HG03280 (cell line): ENCODE data around the gene TFEB.
A peak's percentile ranks its signal among the peaks of the same experiment; 100 is the strongest.

Source experiments
- ATAC-seq: cut with Tn5 transposase; IDR thresholded peaks from one replicate; pipeline ENCODE4 v1.9.1; 2021; ENCODE audit warnings: mild to moderate bottlenecking, moderate library complexity; ENCODE audit not compliant: unreplicated experiment

Gene TFEB

GRCh38 chr6:41739041-41739440 is 3.6 kb upstream of the TFEB start:
- no peak for ATAC-seq

GRCh38 chr6:41737591-41738130 is 2.3 kb upstream of the TFEB start:
- ATAC-seq: no peak

- no peak for ATAC-seq
Observed at GRCh38 chr6:41736800-41737555, 1.6 kb upstream of the TFEB start.

- no peak for ATAC-seq
Observed at GRCh38 chr6:41736186-41736733, 852 bp upstream of the TFEB start.

DNA sequence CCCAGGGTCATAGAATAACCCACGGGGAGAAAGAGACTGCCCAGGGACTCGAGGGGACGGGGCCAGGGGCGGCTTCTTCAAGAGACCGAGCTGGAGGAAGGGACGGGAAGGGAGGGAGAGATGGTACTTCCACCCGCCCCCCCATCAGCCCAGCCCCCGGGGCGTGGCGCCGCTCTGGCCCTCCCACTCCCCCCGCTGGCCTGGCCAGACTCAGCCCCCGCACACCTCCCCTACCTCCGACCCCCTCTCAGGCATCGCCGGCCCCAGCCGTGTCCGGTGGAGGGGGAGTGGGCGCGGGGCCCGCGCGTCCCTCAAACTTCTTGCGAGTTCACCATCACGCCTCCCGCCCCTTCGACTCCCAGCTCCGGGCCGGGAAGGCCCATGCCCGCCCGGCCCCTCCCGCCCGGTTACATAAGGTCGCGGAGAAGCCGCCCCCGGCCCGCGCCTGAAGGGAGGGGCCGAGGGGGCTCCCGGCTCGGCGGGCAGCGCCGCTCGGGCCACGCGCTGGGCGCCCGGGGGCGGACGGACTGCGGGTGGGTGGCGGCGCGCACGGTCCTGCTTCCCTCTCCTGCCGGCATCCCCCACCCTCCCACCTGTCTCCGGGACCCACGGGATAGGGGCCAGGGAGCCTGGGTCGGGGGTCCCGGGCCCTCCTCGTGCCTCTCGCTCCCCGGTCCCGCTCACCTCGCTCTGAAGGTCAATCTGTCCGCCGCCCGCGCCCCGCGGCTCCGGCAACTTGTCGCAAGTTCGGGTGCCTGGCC is 562 bp downstream of the TFEB start:
- peak; percentile 13 for ATAC-seq

GRCh38 chr6:41733707-41734665 is 1.4 kb downstream of the TFEB start:
- peak; percentile 50 for ATAC-seq

- ATAC-seq: no peak
Observed at GRCh38 chr6:41733360-41733706, 2.1 kb downstream of the TFEB start.

- ATAC-seq: peak; percentile 34
Observed at GRCh38 chr6:41732591-41733359, 2.6 kb downstream of the TFEB start.

- no peak for ATAC-seq
Observed at GRCh38 chr6:41732149-41732548, 3.3 kb downstream of the TFEB start.

- no peak for ATAC-seq
Observed at GRCh38 chr6:41731561-41732086, 3.8 kb downstream of the TFEB start.

GRCh38 chr6:41730531-41731436 is 4.6 kb downstream of the TFEB start:
- no peak for ATAC-seq

DNA sequence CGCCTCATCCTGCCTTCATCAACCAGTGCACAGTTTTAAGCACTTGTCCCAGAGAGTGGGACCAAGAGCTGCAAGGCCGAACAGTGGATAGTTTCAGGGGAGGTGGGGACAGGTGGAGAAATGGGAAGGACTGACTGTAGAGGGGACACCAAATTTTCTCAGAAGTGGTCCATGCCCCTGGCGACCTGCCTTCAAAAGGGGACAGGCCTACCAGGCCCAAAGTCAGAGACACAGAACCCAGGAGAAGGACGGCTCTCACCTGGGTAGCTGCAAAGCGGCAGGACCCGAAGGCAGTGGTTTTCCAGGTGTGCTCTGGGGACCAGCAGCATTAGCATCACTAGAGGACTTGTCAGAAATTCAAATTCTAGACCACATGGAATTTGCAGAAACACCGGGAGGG is 5.8 kb downstream of the TFEB start:
- no peak for ATAC-seq

DNA sequence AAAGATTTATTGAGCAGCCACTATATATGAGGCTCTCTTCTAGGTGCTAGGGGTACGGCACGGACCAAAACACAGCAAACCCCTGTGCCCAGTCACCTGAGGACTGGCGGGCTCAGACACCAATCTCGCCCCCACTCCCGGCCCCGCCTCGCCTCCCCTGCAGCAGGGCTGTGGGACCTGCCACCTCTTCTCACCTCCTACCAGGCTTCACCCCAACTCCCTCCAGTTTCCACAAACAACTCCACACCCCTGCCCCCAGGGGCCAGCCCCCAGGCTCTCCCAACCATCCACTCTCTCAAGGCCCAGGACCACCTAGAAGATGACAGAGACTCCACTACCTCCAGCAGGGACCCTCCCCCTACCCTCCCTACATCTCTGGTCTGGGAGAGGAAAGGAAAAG is 6.5 kb downstream of the TFEB start:
- ATAC-seq: no peak

DNA sequence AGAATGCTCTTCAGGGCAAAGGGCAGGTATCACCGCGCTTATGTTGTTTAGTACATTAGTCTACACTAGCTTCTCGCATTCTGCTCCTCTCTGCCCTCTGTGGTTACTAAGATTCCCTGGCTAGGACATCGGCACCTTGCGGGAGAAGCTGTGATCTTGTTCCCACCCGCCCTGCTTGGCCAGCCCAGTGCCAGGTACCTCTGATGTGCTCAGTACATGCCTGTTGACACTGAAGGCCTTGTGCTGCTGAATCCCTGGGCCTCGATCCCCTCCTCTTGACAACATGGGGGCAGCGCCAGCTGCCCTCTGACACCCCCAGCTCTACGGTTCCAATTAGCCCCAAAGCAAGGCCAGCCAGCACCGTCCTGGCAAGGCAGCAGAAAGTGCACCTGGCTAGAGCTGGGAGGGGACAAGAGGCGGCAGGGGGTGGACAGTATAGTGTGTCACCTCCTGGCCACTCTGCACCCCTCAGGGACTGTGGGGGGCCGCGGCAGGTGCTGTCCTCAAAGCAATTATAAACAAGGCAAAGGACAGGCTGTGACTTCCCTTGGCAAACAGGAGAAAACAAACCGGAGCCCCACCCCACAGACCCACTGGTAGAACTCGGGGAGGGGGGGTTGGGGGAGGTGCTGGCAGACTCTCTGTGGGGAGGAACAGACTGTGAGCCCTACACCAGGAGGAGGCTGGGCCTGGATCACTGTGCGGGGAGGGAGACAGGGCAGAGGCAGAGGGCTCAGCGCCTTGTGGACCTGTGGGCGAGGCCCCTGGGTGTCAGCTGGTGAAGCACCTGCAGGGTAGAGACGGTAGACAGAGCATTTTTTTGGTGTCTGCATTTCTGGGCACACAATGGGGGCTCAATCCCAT is 7.1 kb downstream of the TFEB start:
- ATAC-seq: no peak

DNA sequence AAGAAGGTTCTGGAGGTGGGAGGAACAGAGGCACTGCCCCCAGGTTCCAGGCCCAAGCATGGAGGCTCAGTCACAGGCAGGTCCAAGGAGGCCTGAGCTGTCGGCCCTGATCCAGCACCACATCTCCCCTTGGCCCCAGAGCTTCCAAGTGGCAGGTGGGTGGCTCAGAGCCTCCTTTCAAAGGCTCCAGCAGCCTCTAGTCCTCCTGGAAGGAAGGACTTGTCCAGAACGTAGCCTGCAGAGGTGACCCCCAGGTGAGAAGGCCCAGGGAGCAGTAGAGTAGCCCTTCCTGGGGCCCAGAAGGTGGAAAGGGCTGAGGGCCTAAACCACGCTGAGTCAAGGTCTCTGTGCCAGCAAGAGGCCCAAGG is 7.7 kb downstream of the TFEB start:
- no peak for ATAC-seq

DNA sequence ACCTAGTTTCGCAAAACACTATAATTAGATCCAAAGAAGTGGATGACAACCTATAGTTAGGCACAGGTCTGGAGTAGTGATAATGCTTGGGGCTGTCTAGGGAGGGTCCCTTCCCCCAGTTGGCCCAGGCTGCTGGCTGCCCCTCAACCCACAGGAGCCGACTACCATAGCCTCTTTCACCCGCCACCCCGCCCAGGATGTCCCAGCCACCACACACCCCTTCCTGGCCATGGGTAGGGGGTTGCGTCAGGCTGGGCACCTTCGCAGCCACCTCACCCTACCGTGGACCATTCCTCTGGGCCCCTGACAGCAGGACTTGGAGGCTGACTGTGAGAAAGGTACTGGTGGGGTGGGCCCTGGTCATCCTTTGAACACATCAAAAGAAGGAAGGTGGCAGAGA is 8.5 kb downstream of the TFEB start:
- ATAC-seq: no peak

- no peak for ATAC-seq
Observed at GRCh38 chr6:41724586-41725501, 10.6 kb downstream of the TFEB start.
